Neural progenitor cell (in vitro differentiated cells): ENCODE results near the gene UROS.

Experiments used
- EZH2 ChIP-seq: fragments of 200-600 bp; sonication (generic); IDR thresholded peaks from 2 replicates; pipeline ENCODE4 v1.6.1; 2017; ENCODE audit warnings: antibody characterized with exemption, mild to moderate bottlenecking, moderate library complexity
- TF ChIP-seq, protein P1 (sequence below): fragments of 200-600 bp; sonication (generic); IDR thresholded peaks from 2 replicates; pipeline ENCODE4 v1.5.1; 2017; ENCODE audit warnings: antibody characterized with exemption, mild to moderate bottlenecking

DNA sequence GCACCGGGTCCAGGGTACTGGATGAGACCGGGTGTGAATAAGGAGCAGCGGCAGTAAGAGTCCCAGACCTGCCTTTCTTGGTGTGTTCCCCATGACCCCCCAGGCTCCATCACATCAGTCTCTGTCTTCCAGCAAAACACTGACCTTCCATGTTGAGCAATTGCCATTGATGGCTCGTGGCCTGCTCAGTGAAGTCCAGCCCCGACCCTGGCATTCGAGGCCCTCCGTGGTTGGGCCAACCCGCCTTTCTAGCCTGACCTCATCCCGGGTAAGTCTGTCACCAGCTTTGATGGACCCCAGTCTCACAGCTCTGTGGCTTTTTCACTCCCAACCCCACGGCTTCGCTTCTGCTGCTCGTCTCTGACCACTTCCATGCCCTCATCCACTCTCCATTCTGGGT, 53.9 kb downstream of the UROS start:
- TF ChIP-seq, protein P1, sequence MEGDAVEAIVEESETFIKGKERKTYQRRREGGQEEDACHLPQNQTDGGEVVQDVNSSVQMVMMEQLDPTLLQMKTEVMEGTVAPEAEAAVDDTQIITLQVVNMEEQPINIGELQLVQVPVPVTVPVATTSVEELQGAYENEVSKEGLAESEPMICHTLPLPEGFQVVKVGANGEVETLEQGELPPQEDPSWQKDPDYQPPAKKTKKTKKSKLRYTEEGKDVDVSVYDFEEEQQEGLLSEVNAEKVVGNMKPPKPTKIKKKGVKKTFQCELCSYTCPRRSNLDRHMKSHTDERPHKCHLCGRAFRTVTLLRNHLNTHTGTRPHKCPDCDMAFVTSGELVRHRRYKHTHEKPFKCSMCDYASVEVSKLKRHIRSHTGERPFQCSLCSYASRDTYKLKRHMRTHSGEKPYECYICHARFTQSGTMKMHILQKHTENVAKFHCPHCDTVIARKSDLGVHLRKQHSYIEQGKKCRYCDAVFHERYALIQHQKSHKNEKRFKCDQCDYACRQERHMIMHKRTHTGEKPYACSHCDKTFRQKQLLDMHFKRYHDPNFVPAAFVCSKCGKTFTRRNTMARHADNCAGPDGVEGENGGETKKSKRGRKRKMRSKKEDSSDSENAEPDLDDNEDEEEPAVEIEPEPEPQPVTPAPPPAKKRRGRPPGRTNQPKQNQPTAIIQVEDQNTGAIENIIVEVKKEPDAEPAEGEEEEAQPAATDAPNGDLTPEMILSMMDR: no peak
- TF ChIP-seq EZH2: no peak
